SK-N-SH (cell line): ENCODE results near the gene PELI3.

Experiments
- CTCF ChIP-seq: fragments of 200-600 bp; sonication (generic); IDR thresholded peaks from 2 replicates; pipeline ENCODE4 v1.6.1; 2017; ENCODE audit warnings: antibody characterized with exemption, mild to moderate bottlenecking, moderate library complexity
- EP300 ChIP-seq, 2 experiments: IDR thresholded peaks; 2 replicates each; pipeline versions ENCODE4 v1.4.0 to v1.6.1; 2012; ENCODE audit warnings: borderline replicate concordance in 1 of 2, low read depth in 1 of 2, low read length in 1 of 2
- FOXJ3 ChIP-seq: sonication (generic); formaldehyde crosslinking; IDR thresholded peaks from 2 replicates; pipeline ENCODE4 v1.5.1; 2020; ENCODE audit warnings: mild to moderate bottlenecking, missing genetic modification reagents
- FOXM1 ChIP-seq: IDR thresholded peaks from 2 replicates; pipeline ENCODE4 v1.4.0; 2012; ENCODE audit warnings: low read depth, mild to moderate bottlenecking
- GABPA ChIP-seq: IDR thresholded peaks from 2 replicates; pipeline ENCODE4 v1.4.0; 2012; ENCODE audit warnings: low read depth, mild to moderate bottlenecking
- JUND ChIP-seq: IDR thresholded peaks from 2 replicates; pipeline ENCODE4 v1.4.0; 2012
- RAD21 ChIP-seq: IDR thresholded peaks from 2 replicates; pipeline ENCODE4 v1.6.1; 2012; ENCODE audit warnings: mild to moderate bottlenecking, low read length
- TF ChIP-seq, protein P1 (sequence below): fragments of 150-350 bp; IDR thresholded peaks from 2 replicates; pipeline ENCODE4 v1.6.1; 2017; ENCODE audit warnings: antibody characterized with exemption, low read length, low read depth, borderline replicate concordance

- TF ChIP-seq FOXJ3 (CRISPR knock-in tag) (no peak), RAD21 (no peak), CTCF (no peak), FOXM1 (no peak), JUND (no peak), GABPA (no peak), EP300 (IDR thresholded peaks at IDR 0.05; ENCODE audit: borderline replicate concordance in 1 of 2, low read depth in 1 of 2, low read length in 1 of 2) (no peak)
- TF ChIP-seq, protein P1, sequence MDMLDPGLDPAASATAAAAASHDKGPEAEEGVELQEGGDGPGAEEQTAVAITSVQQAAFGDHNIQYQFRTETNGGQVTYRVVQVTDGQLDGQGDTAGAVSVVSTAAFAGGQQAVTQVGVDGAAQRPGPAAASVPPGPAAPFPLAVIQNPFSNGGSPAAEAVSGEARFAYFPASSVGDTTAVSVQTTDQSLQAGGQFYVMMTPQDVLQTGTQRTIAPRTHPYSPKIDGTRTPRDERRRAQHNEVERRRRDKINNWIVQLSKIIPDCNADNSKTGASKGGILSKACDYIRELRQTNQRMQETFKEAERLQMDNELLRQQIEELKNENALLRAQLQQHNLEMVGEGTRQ: no peak
Observed at GRCh38 chr11:66419825-66420224, 46.9 kb upstream of the PELI3 start.
